Gastrocnemius medialis (tissue), 4 donors: ENCODE measurements around the gene EVI5.

Experiments used
- CTCF ChIP-seq, 5 experiments: fragments of 450-650 bp in 3 of 5; fragments of 200-600 bp in 2 of 5; sonication (generic) in 2 of 5; IDR thresholded peaks in 4 of 5; conservative IDR thresholded peaks in 1 of 5; 1 replicate in 4 of 5; 2 replicates in 1 of 5; pipeline ENCODE4 v1.5.1; 2016 to 2019; ENCODE audit warnings: antibody characterized with exemption in 5 of 5, mild to moderate bottlenecking in 3 of 5, moderate library complexity in 3 of 5
- POLR2A ChIP-seq, 2 donors: fragments of 450-650 bp; IDR thresholded peaks; one replicate each; pipeline ENCODE4 v1.6.1; 2017; ENCODE audit warnings: antibody characterized with exemption in 2 of 2, mild to moderate bottlenecking in 2 of 2, moderate library complexity in 2 of 2

GRCh38 chr1:92543131-92544055 is 241.5 kb downstream of the EVI5 start:
- TF ChIP-seq CTCF (IDR thresholded peaks at IDR 0.05 in 4 of 5, conservative IDR thresholded peaks at IDR 0.05 in 1 of 5) (no peak), POLR2A (IDR thresholded peaks at IDR 0.05) (no peak)
